GM19239 (cell line): Measurements from ENCODE around the gene LFNG.
A peak's percentile ranks its signal among the peaks of the same experiment; 100 is the strongest.

Experiments used
- DNase-seq: peaks from one replicate; pipeline ENCODE4 v3.0.0; 2011; ENCODE audit warnings: low spot score; ENCODE audit not compliant: insufficient read length
- FAIRE-seq: peaks from 2 replicates; lab custom pipeline; 2011; peaks lifted over from hg19 to GRCh38; lab: Jason Lieb, UNC

Gene LFNG, protein sequence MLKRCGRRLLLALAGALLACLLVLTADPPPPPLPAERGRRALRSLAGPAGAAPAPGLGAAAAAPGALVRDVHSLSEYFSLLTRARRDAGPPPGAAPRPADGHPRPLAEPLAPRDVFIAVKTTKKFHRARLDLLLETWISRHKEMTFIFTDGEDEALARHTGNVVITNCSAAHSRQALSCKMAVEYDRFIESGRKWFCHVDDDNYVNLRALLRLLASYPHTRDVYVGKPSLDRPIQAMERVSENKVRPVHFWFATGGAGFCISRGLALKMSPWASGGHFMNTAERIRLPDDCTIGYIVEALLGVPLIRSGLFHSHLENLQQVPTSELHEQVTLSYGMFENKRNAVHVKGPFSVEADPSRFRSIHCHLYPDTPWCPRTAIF

DNA sequence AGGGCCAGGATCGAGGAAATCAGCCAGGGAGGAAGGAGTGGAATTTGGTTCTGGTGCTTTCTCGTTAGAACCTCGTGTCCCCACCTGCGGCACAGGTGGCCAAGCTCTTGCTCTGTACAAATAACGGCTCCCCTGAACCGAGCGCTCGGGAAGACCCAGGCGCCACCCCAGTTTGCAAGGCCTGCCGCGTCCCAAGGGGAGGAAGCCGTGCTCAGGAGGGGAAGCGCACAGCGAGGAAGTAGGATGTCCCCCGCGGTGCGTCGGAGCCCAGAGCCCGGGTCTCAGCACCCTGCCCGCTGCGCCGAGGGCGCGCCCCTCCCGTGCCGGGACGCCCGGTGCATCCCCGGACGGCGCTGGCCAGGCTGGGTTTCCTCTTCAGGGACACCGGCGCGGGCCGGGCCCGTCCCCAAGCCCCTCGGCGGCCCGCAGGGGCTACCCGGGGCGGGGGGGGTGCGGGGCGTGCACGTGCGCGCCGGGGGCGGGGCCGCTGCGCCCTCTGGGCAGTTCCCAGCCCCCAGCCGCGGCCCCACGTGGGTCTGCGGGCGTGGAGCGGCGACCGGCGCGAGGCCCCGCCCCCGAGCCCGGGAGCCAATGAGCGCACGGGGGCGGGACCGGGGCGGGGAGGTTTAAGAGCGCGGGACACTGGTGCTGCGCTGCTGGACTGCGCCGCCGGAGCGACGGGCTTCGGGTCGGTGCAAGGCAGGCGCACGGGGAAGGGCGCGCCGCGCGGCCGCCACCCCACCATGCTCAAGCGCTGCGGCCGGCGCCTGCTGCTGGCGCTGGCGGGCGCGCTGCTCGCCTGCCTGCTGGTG is at the start of gene LFNG:
Gene LFNG (plus strand): TSS at position 656 of the 812 bp plus-strand sequence. CDS start 88 bp downstream, at position 744.
- FAIRE-seq, result peak; percentile 86
- peak; percentile 100 for DNase-seq

DNA sequence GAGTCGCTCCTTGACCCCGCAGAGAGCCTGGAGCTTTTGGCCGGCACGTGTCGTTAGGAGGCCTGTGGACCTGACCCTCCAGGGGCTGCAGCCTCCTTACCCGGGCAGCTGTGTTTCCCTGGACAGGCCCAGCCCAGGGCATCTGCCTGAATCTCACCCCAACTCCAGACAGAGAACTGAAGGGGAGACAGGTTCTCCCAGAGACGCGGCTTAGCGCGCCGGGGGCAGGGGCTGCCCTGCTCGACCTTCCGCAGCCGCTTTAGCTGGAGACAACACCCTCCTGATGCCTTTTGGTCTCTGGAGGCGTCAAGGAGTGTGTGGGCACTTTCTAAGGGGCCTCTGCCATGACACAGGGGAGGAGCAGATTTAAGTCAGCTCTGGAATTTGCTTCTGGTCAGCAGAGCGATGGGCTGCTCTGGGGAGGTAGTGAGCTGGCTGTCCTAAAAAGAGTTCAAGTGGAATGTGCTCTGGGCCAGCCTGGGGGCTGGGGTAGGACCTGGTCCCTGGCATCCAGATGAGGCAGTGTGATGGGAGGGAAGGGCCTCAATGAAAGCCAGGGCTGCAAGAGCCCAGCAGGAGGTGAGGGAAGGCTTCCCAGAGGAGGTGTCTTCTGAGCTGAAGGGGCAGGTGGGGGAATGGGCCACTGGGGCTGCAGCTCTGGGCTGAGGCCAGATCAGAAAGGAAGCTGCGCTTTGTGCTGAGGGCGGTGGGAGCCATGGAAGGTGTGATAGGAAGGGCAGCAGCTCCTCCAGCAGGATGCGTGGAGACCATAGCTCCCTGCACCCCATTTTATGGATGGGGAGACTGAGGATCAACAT is 49.2 kb upstream of the LFNG start:
- FAIRE-seq (no peak), DNase-seq (no peak)

DNA sequence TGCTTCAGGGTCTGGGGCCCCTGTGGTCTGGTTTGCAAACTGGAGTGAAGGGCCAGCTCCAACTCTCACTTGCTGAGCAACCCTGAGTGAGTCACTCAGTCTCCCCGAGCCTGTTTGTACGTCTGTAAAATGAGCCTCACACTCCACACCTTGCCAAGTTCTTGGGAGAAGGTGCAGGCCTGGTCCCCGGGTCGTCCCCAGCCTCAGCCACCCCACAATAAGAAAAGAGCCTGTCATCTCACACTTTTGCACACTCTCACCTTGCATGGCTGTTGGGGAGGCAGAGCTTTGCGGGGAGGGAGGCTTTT is 48.6 kb upstream of the LFNG start:
- DNase-seq (no peak), FAIRE-seq (no peak)

DNA sequence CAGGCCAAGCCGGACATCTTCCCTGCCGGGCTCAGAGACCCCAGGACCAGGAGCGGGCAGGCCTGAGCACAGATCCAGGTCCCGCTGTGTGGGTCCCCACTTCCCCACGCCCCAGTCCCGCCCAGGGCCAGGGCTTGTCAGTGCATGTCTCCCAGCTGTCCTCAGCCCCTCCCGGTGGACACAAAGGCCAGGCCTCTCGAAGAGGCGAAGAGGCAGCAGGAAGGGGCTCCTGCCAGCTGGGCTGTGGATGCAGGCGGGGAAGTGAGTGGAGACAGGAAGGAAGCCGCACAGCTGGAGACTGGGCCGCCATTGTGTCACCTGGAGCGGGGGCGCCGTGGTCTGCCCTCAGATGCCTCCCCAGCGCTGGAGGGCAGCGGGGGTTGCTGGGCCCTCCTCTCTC is 48.2 kb upstream of the LFNG start:
- no peak for DNase-seq
- no peak for FAIRE-seq

DNA sequence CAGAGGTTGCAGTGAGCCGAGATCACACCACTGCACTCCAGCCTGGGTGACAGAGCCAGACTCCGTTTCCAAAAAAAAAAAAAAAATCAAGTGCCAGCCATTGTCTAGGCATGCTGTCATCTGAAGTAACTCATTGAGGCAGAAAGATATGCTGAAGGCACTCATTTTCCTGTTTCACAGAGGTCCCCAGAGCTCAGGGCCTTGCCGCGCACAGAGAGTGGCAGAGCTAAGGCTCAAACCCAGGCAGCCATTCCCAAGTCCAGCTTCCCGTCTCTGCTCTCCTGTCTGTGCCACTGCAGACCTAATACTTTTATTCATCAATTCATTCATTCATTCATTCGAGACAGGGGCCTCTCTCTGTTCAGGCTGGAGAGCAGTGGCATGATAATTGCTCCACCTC is 46.8 kb upstream of the LFNG start:
- FAIRE-seq (no peak), DNase-seq (no peak)

DNA sequence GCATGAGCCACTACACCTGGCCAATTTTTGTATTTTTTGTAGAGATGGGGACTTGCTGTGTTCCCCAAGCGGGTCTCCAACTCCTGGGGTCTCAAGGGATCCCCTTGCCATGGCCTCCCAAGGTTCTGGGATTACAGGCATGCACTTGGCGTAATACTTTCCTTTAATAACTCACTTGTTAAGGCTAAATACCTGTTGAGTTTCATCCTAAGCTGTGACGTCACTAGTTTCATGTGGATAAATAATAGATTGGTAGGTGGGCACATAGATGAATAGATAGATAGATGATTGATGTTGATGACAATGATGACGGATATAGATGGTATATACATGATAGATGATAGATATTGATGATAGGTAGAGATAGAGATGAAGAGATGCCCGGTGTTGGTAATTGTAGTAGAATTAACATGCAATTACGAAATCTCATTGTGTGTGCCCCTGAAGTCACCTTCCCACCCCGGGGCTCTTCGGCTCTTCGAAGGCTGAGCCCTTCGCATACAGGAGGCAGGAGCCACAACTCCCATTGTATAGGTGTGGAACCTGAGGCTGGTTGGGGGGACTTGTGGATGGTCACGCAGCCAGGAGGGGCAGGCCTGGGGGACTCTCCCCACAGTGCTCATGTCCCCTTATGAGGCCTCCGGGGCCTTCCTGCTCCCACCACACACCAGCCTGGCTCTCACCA is 45.9 kb upstream of the LFNG start:
- DNase-seq, result no peak
- FAIRE-seq, result no peak

DNA sequence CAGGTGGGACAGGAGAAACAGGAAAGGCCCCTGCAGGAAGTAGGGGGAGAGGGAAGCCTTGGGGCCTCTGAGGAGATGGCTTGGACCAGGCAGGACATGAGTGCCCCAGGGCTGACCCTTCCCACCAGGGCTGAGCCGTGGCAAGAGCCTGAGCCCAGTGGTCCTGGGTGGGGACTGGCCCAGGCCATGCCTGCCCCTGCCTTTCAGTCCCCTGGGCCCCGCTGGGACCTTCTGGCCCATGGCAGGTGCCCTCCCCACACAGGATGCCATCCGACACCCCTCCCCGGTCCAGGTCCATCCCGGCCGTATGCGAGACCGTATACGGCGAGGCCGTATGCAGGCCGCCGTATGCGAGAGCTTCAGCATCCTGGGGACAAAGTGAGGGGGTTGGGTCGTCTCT is 45.4 kb upstream of the LFNG start:
- DNase-seq, result no peak
- no peak for FAIRE-seq

DNA sequence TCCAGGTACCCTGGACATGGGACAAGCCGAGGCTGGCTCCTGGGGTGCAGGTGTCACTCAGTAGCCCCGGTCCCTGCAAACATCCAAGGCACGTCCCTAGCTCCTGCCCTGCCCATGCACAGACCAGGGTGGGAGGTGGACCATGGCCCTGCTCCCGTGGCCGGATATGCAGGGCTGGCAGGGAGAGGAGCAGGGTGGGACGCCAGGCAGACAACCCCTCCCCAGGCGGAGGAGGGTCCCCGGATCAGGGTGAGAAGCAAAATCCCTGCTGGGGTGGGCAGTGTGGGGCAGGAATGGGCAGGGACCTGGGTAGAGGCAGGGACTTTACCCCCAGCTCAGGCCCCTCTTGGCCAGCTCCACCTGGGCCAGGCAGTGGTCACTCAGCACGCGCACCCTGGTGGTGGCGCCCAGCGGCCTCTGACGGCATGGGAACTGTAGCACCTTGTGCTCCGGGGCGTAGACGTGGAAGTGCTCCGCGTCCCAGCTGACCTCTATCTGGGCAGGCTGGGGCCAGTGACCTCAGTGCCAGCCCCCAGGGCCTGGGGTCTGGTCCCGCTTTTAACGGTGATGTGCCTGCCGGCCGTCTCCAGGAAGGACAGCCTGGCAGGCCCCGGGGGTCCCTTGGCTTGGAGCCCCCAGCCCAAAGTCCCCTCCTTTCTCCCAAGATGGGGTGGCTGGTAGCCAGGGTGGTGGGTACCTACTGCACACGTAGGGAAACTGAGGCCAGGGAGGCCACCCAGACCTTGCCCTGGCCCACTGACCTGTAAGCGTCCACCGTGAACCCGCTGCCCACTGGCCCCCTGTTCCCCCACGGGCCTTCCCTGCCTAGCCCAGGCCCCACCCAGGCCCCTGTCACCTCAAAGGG is 44.5 kb upstream of the LFNG start:
- FAIRE-seq, result no peak
- no peak for DNase-seq

DNA sequence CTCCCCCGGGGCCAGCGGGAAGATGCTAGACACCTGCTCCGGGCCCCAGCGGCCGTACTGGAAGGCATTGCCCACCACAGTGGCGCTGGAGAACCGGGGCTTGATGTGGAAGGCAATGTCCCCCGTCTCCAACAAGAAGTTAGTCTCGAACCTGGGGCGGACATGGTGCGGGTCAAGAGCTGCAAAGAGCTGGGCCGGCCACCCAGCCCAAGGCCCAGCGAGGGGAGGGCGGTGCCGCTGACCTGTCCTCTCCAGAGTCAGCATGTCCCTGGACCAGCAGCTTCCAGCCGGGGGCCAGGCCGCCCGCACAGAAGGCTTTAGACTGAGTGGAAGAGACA is 43.9 kb upstream of the LFNG start:
- no peak for FAIRE-seq

DNA sequence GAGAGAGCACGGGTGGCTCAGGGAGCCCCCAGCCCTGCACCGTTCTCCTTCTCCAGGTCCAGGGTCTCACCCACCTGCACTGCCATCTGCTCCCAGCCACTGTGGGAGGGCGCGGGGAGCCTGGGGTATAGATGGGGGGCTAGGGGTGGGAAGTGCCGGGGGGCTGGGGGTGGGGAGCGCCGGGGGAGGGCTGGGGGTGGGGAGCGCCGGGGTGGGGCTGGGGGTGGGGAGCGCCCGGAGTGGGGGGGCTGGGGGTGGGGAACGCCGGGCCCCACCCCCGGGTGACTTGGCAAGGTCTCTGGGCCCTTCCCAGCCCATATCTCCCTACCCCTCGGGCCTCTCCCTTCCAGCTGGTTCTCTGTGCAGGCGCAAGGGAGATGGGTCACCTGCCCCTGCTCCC is 43.3 kb upstream of the LFNG start, which contains the start of gene GRIFIN:
Gene GRIFIN (minus strand): TSS at position 101 of the 400 bp plus-strand sequence. CDS start 15 bp downstream, at position 86.
- DNase-seq (no peak), FAIRE-seq (no peak)

More for the DNA sequence above, 43.9 kb upstream of the LFNG start:
- no peak for DNase-seq

DNA sequence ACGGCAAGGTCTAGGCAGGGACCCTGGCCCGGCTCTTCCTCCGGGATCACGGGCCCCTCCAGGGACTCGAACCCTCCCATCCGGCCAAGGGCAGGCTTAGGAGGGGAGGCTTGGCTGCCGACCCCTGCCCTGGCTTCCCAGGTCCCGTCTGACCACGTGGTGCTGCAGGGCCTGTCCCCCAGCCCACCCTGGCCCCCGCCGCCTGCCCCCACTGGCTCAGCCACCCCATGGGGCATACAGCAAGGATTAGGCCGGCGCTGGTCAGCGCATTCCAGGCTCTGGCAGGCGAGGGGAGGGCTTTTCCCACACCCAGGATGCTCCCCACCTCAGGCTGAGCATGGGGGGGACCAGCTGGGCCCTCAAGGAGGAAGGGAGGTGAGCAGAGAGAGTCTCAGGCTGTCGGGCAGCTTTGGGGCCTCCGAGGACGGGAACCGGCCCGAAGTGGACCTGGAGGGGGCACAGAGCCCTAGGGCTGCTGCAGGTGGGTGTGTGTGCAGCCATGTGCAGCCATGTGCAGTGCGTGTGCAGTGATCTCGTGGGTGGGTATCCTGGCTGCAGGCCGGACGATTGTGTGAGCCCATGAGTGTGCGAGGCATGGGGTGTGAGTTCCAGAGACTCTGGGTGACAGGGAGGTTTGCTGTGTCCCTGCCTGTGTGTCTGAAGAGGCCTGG is 42.7 kb upstream of the LFNG start:
- DNase-seq (no peak), FAIRE-seq (no peak)

DNA sequence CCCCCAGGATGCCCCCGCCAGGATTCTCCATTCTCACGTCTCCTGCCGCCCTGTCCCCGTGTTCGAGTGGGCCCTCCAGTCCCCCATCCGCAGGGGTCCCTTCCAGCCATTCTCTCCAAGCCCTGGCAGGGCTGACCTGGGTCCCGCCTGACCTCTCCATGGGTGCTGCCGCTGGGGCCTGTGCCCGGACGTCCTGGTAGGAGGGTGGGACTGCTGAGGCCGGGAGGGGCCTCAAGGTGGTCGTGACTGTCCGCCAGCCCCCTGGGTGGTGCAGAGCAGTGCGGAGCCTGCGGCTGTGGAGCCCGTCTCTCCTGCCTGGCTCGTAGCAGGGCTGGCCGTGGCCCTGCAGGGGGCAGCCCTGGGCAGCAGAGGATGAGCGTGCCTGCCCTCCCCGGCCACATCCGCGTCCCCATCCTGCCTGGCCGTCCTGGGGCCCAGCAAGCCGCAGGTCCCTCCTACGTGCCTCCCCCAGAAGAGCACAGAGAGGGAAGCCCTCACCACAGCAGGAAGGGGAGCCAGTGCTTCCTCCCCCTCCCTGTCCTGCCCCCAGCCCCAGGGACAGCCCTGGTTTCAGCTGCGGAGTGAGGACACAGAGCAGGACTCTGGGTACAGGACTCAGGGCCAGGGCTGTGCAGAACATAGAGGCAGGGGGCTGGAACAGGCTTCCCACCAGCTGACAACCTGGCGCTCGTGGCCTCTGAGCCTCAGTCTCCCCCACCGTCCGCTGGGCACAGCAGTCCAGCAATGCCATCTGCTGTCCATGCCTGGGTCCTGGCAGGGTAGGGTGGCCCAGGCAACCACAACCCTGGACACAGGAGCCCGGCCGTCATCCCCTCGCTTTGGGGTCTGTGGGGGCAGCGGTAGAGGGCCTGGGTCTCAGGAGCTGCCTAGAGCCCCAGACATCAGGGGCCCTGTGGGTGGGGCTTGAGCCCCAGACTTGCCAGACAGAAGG is 41.9 kb upstream of the LFNG start:
- no peak for FAIRE-seq
- peak; percentile 85 for DNase-seq

DNA sequence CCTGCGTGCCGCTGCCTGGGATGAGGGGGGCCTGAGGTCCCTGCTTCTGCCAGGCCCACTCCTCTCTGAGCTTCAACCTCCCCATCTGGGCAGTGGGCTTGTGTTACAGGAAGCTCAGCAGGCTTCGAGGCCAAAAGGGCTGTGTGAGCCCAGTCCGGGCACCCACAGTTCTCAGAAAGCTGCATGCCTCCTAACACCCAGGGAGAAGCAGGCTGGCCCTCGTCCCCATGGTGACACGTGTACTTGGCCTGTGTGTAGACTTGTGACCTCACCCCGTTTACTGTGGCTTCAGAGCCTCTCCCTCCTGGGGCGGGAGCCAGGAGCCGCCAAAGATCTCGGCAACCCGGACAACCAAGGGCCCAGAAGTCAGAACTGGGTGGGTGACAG is 41.2 kb upstream of the LFNG start:
- DNase-seq, result no peak
- no peak for FAIRE-seq

DNA sequence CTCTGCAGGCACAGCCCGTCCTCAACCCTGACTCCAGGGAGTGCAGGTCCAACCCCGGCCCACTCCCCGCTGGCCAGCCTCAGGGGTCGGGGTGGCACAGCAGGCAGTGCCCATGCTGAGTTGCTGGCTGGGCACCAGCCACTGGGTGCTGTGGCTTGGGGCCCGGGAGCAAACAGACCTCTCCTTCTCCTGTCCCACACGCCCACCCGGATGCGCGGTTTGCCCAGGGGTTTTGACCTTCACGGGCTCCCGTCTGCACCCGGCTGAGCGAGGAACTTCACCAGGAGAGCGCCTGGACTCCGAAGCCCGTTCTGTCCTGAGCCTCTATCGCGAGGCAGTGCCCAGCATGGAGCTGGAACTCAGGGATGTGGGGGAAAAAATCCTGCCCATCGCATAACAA is 40.8 kb upstream of the LFNG start:
- no peak for DNase-seq
- no peak for FAIRE-seq

DNA sequence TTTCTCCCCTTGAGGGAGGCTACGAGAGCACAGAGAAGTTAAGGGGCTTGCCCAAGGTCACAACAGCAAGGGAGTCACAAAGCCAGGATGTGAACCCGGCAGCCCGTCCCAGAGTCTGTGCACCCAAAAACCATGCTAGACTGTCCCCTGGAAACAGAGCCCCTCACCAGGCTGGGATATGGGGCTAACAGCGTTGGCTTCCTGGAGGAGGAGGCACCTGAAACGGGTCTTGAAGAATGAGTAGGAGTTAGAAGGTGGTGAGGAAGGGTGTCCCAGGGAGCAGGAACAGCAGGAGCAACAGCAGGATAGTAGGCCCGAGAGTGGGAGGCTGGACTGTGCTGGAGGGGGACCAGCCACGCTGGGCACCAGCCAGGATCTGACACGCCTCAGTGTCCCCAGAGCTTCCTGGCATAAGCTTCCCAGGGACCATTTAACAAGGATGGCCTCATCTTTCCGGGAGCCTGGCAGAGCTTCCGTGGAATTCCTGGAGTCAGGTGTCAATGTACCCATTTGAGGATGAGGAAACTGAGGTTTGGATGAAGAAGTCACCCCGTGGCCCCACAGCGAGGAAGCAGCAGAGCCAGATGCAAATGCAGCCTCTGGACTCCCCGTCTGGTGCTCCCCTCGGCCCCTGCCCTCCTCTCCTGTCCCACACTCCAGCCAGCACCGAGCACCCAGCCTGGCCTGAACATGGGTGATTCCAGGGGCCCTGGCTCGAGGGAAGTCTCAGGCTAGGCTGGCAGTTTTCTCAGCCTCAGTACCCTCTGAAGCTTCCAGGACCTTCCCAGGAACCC is 40.1 kb upstream of the LFNG start:
- DNase-seq, result no peak
- no peak for FAIRE-seq

DNA sequence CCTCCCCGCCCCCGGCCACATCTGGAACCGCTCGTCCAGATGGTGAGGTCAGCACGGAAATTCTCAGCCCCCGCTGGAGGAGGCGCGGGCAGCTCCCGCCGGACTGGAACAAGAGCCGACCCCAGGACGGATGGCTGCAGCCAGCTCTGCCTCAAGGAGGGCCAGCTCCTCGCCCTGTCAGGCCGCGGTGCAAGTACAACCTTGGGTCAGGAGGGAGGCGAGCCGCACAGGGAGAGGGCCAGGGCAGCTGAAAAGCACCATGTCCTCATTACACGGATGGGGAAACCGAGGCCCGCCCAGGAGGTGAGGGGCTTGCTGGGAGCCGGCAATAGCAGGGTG is 39.5 kb upstream of the LFNG start:
- FAIRE-seq, result no peak
- no peak for DNase-seq

DNA sequence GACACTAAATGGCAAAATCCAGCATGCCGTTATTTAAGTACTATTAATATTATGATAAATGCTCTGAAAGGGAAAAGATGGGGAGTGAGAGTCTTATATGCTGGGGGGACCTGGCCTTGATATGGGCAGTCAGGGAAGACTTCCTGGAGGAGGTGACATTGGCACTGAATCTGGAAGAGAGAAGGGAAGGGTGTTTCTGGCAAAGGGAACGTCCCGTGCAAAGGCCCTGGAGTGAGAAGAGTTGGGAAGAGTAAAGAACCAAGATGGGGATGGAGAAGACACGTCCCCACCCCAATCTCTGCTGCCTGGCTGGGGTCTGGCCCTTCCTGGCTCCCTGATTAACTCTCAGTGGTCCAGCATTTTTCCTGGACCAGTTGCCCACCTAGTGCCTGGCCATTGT is 38.4 kb upstream of the LFNG start:
- DNase-seq (no peak), FAIRE-seq (no peak)
